Measurements from ENCODE around the gene SDHD. TPM values are rescaled to one million over a fixed set of nuclear protein-coding genes. Genes with fewer than 3 reads are reported as not detected.
A peak's percentile ranks its signal among the peaks of the same experiment; 100 is the strongest.

Gene SDHD
- total and polyA plus RNA-seq, 9 of the 15 experiments (the other 6 are each of a cell fraction or from before 2014, with no cell fraction given): 150 to 1,225 (median 215) TPM

- peak; percentile 91 for TF ChIP-seq CREM (IDR thresholded peaks at IDR 0.05; ENCODE audit: low read depth)
- TF ChIP-seq TGIF2 (CRISPR knock-in tag; IDR thresholded peaks at IDR 0.05): no peak
- TF ChIP-seq PBX2 (CRISPR knock-in tag; IDR thresholded peaks at IDR 0.05; ENCODE audit: low read depth): no peak
- peak; percentile 76 for TF ChIP-seq PBX2 (tag; conservative IDR thresholded peaks at IDR 0.05; ENCODE audit: low read depth)
- no peak for TF ChIP-seq PHB2 (IDR thresholded peaks at IDR 0.05; ENCODE audit: low read depth)
- TF ChIP-seq ZFPM2 (CRISPR knock-in tag; IDR thresholded peaks at IDR 0.05): no peak
- no peak for TF ChIP-seq ZNF232 (CRISPR knock-in tag; IDR thresholded peaks at IDR 0.05)
- no peak for TF ChIP-seq EZH2 (IDR thresholded peaks at IDR 0.05; ENCODE audit: borderline replicate concordance, low read depth, low read length)
- TF ChIP-seq SMARCA4 (IDR thresholded peaks at IDR 0.05): peak; percentile 78
- no peak for TF ChIP-seq BACH1 (tag; IDR thresholded peaks at IDR 0.05)
- no peak for TF ChIP-seq ZNF316 (IDR thresholded peaks at IDR 0.05)
- no peak for TF ChIP-seq NFIX (CRISPR knock-in tag; IDR thresholded peaks at IDR 0.05; ENCODE audit: low read depth)
- no peak for TF ChIP-seq NR3C1 (CRISPR knock-in tag; IDR thresholded peaks at IDR 0.05)
- no peak for TF ChIP-seq ZFP36 (IDR thresholded peaks at IDR 0.05; ENCODE audit: low read depth, low read length, partially characterized antibody)
- TF ChIP-seq RUNX1 (IDR thresholded peaks at IDR 0.05; ENCODE audit: low read depth): no peak
- TF ChIP-seq BRF2 (IDR thresholded peaks at IDR 0.05; ENCODE audit: borderline replicate concordance, insufficient read depth, insufficient read length): no peak
- no peak for TF ChIP-seq ZNF717 (CRISPR knock-in tag; IDR thresholded peaks at IDR 0.05)
- TF ChIP-seq POLR2H (tag; IDR thresholded peaks at IDR 0.05; ENCODE audit: low read depth): 0 out of 2 replicates have a peak, but pooled peaks have one; percentile 13
- no peak for TF ChIP-seq NR0B1 (IDR thresholded peaks at IDR 0.05; ENCODE audit: partially characterized antibody)
- TF ChIP-seq KLF16 (IDR thresholded peaks at IDR 0.05): no peak
- TF ChIP-seq ZBTB5 (IDR thresholded peaks at IDR 0.05): no peak
- TF ChIP-seq SMARCE1 (IDR thresholded peaks at IDR 0.05): peak; percentile 57; the same call in 1 of the 2 replicates
These were observed 11.3 kb downstream of the SDHD start (continued) for GRCh38 chr11:112097734-112098528.

Measured in K562 (cell line).